GM12865 (cell line): ENCODE measurements around the gene VCY1B.
"Not testable (repeated sequence)": the region's sequence is repeated elsewhere in the genome, so short reads cannot be mapped to it uniquely, and the experiment has no call there.

Experiments used
- DNase-seq: peaks from one replicate; pipeline ENCODE4 v3.0.0; 2010; ENCODE audit warnings: low read depth
- H3K4me3 ChIP-seq: 2 replicates; pipeline ENCODE4 v1.5.1; 2011; ENCODE audit warnings: mild to moderate bottlenecking, low read depth, low read length, control low read depth
- TF ChIP-seq, protein P1 (sequence below): IDR thresholded peaks from 2 replicates; pipeline ENCODE4 v1.5.1; 2011; ENCODE audit warnings: low read length, control low read depth, low read depth, inconsistent platforms; ENCODE audit not compliant: insufficient read depth; ENCODE audit errors: missing control alignments

VCY1B gene

DNA sequence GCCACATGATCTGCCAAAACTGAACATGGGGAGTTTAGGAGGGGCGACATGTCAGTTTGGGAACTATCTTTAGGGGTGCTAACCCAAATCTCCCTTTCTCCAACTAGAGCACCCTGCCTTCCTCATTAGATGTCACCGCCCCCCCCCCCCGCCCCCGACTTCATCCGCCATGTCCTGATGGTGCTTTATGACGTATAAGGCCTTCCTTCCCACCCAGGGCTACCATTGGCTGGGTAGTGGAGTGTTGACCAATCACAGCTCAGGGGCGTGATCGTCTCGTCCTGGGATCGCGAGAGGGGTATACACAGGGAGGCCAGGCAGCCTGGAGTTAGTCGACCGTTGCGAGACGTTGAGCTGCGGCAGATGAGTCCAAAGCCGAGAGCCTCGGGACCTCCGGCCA, at the start of gene VCY1B:
Gene VCY1B, plus strand, starts transcription at position 301 of the 400 bp plus-strand sequence. Its CDS starts 63 bp downstream, at position 364.
- DNase-seq, H3K4me3 ChIP-seq: not testable (repeated sequence)

DNA sequence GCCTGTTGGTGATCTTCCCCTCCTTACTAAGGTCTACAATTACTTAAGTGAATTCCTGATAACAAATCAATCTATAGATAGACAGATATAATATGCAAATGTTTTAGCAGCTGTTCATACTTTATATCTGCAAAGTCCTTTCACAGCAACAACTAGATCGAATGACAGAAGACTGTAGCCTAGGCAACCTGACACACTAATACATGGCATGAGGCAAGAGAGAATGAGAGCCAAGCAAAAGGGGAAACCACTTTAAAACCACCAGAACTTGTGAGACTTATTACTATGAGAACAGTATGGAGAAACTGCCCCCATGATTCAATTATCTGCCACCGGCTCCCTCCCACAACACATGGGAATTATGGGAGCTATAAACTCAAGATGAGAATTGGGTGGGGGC, 44.1 kb upstream of the VCY1B start:
- H3K4me3 ChIP-seq, DNase-seq: not testable (repeated sequence)

DNA sequence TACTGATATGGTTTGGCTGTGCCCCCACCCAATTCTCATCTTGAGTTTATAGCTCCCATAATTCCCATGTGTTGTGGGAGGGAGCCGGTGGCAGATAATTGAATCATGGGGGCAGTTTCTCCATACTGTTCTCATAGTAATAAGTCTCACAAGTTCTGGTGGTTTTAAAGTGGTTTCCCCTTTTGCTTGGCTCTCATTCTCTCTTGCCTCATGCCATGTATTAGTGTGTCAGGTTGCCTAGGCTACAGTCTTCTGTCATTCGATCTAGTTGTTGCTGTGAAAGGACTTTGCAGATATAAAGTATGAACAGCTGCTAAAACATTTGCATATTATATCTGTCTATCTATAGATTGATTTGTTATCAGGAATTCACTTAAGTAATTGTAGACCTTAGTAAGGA, 25.6 kb upstream of the VCY1B start:
- not testable (repeated sequence) for DNase-seq, H3K4me3 ChIP-seq

DNA sequence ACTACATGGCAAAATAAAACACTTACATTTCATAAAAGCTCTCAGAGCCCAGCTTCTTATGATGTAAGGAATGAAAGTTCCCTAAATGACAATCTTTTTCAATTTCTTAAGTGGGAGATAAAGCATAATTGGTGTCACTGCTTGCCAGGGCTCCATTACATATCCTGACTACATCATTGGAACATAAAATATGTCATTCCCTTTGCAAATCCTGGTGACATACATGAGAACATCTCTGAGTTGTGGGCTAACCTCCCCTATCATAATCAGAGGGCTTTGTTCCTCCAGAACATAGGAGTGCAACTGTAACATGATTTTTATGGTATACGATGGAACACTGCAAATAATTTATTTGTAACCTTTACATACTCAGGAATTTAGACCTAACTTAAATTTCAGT, 29.9 kb downstream of the VCY1B start:
- TF ChIP-seq, protein P1, sequence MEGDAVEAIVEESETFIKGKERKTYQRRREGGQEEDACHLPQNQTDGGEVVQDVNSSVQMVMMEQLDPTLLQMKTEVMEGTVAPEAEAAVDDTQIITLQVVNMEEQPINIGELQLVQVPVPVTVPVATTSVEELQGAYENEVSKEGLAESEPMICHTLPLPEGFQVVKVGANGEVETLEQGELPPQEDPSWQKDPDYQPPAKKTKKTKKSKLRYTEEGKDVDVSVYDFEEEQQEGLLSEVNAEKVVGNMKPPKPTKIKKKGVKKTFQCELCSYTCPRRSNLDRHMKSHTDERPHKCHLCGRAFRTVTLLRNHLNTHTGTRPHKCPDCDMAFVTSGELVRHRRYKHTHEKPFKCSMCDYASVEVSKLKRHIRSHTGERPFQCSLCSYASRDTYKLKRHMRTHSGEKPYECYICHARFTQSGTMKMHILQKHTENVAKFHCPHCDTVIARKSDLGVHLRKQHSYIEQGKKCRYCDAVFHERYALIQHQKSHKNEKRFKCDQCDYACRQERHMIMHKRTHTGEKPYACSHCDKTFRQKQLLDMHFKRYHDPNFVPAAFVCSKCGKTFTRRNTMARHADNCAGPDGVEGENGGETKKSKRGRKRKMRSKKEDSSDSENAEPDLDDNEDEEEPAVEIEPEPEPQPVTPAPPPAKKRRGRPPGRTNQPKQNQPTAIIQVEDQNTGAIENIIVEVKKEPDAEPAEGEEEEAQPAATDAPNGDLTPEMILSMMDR: no peak
- DNase-seq: no peak
- H3K4me3 ChIP-seq: no peak overlapping the region
